GM23338 (cell line): ENCODE results near the gene PRODH2.

Source experiments
- CREB1 ChIP-seq: fragments of 250-450 bp; sonication (Bioruptor Pico); IDR thresholded peaks from 2 replicates; pipeline ENCODE4 v1.5.0; 2020; ENCODE audit warnings: low read depth, mild to moderate bottlenecking, moderate library complexity
- EZH2 ChIP-seq: fragments of 200-600 bp; sonication (generic); IDR thresholded peaks from one replicate; pipeline ENCODE4 v1.8.0; 2017; ENCODE audit warnings: antibody characterized with exemption, mild to moderate bottlenecking, low read depth; ENCODE audit not compliant: unreplicated experiment
- EZH2phosphoT487 ChIP-seq: fragments of 200-600 bp; sonication (generic); IDR thresholded peaks from one replicate; pipeline ENCODE4 v1.8.1; 2018; ENCODE audit warnings: antibody characterized with exemption; ENCODE audit not compliant: unreplicated experiment
- JUNB ChIP-seq: IDR thresholded peaks from one replicate; pipeline ENCODE4 v1.6.1; 2016; ENCODE audit warnings: antibody characterized with exemption; ENCODE audit not compliant: unreplicated experiment
- NANOG ChIP-seq: IDR thresholded peaks from 2 replicates; pipeline ENCODE4 v1.6.1; 2016; ENCODE audit warnings: antibody characterized with exemption, borderline replicate concordance
- POLR2AphosphoS5 ChIP-seq: IDR thresholded peaks from 2 replicates; pipeline ENCODE4 v1.6.1; 2016; ENCODE audit warnings: antibody characterized with exemption, low read depth
- REST ChIP-seq: IDR thresholded peaks from one replicate; pipeline ENCODE4 v1.6.1; 2018; ENCODE audit warnings: antibody characterized with exemption; ENCODE audit not compliant: unreplicated experiment
- ZNF114 ChIP-seq: fragments of 250-450 bp; sonication (Bioruptor Pico); IDR thresholded peaks from 2 replicates; pipeline ENCODE4 v1.5.0; 2020; ENCODE audit warnings: mild to moderate bottlenecking, moderate library complexity
- ZNF331 ChIP-seq: fragments of 250-450 bp; sonication (Bioruptor Pico); IDR thresholded peaks from 2 replicates; pipeline ENCODE4 v1.5.0; 2020; ENCODE audit warnings: low read depth, mild to moderate bottlenecking, moderate library complexity
- TF ChIP-seq, protein P1 (sequence below), 2 experiments: fragments of 200-600 bp in 1 of 2; sonication (generic) in 1 of 2; conservative IDR thresholded peaks; 2 replicates each; pipeline versions ENCODE4 v1.5.1 to v1.6.1; 2016 to 2017; ENCODE audit warnings: antibody characterized with exemption in 2 of 2, low read depth in 2 of 2, mild to moderate bottlenecking in 2 of 2, moderate library complexity in 1 of 2
- TF ChIP-seq, protein P2 (sequence below): fragments of 250-450 bp; sonication (Bioruptor Pico); IDR thresholded peaks from 2 replicates; pipeline ENCODE4 v1.5.0; 2020; ENCODE audit warnings: mild to moderate bottlenecking, moderate library complexity

- TF ChIP-seq, protein P1, sequence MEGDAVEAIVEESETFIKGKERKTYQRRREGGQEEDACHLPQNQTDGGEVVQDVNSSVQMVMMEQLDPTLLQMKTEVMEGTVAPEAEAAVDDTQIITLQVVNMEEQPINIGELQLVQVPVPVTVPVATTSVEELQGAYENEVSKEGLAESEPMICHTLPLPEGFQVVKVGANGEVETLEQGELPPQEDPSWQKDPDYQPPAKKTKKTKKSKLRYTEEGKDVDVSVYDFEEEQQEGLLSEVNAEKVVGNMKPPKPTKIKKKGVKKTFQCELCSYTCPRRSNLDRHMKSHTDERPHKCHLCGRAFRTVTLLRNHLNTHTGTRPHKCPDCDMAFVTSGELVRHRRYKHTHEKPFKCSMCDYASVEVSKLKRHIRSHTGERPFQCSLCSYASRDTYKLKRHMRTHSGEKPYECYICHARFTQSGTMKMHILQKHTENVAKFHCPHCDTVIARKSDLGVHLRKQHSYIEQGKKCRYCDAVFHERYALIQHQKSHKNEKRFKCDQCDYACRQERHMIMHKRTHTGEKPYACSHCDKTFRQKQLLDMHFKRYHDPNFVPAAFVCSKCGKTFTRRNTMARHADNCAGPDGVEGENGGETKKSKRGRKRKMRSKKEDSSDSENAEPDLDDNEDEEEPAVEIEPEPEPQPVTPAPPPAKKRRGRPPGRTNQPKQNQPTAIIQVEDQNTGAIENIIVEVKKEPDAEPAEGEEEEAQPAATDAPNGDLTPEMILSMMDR (conservative IDR thresholded peaks at IDR 0.05; ENCODE audit: low read depth in 2 of 2), result no peak
- TF ChIP-seq EZH2, result no peak
- TF ChIP-seq POLR2AphosphoS5, result no peak
- TF ChIP-seq, protein P2, sequence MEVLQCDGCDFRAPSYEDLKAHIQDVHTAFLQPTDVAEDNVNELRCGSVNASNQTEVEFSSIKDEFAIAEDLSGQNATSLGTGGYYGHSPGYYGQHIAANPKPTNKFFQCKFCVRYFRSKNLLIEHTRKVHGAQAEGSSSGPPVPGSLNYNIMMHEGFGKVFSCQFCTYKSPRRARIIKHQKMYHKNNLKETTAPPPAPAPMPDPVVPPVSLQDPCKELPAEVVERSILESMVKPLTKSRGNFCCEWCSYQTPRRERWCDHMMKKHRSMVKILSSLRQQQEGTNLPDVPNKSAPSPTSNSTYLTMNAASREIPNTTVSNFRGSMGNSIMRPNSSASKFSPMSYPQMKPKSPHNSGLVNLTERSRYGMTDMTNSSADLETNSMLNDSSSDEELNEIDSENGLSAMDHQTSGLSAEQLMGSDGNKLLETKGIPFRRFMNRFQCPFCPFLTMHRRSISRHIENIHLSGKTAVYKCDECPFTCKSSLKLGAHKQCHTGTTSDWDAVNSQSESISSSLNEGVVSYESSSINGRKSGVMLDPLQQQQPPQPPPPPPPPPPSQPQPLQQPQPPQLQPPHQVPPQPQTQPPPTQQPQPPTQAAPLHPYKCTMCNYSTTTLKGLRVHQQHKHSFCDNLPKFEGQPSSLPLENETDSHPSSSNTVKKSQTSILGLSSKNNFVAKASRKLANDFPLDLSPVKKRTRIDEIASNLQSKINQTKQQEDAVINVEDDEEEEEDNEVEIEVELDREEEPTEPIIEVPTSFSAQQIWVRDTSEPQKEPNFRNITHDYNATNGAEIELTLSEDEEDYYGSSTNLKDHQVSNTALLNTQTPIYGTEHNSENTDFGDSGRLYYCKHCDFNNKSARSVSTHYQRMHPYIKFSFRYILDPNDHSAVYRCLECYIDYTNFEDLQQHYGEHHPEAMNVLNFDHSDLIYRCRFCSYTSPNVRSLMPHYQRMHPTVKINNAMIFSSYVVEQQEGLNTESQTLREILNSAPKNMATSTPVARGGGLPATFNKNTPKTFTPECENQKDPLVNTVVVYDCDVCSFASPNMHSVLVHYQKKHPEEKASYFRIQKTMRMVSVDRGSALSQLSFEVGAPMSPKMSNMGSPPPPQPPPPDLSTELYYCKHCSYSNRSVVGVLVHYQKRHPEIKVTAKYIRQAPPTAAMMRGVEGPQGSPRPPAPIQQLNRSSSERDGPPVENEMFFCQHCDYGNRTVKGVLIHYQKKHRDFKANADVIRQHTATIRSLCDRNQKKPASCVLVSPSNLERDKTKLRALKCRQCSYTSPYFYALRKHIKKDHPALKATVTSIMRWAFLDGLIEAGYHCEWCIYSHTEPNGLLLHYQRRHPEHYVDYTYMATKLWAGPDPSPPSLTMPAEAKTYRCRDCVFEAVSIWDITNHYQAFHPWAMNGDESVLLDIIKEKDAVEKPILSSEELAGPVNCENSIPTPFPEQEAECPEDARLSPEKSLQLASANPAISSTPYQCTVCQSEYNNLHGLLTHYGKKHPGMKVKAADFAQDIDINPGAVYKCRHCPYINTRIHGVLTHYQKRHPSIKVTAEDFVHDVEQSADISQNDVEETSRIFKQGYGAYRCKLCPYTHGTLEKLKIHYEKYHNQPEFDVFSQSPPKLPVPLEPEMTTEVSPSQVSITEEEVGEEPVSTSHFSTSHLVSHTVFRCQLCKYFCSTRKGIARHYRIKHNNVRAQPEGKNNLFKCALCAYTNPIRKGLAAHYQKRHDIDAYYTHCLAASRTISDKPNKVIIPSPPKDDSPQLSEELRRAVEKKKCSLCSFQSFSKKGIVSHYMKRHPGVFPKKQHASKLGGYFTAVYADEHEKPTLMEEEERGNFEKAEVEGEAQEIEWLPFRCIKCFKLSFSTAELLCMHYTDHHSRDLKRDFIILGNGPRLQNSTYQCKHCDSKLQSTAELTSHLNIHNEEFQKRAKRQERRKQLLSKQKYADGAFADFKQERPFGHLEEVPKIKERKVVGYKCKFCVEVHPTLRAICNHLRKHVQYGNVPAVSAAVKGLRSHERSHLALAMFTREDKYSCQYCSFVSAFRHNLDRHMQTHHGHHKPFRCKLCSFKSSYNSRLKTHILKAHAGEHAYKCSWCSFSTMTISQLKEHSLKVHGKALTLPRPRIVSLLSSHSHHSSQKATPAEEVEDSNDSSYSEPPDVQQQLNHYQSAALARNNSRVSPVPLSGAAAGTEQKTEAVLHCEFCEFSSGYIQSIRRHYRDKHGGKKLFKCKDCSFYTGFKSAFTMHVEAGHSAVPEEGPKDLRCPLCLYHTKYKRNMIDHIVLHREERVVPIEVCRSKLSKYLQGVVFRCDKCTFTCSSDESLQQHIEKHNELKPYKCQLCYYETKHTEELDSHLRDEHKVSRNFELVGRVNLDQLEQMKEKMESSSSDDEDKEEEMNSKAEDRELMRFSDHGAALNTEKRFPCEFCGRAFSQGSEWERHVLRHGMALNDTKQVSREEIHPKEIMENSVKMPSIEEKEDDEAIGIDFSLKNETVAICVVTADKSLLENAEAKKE (CRISPR knock-in tag), result no peak
- TF ChIP-seq ZNF331 (CRISPR knock-in tag), result no peak
- no peak for TF ChIP-seq JUNB
- TF ChIP-seq REST, result no peak
- no peak for TF ChIP-seq CREB1 (CRISPR knock-in tag)
- no peak for TF ChIP-seq EZH2phosphoT487
- no peak for TF ChIP-seq ZNF114 (CRISPR knock-in tag)
- TF ChIP-seq NANOG, result no peak
Observed at GRCh38 chr19:35760711-35761349, 51.8 kb downstream of the PRODH2 start.
